AG04449 (cell line): ENCODE measurements around the gene SGCG.

Source experiments
- CTCF ChIA-PET: fragments of 350-600 bp; formaldehyde crosslinking; extraction: SDS; loops from one replicate; lab custom pipeline; 2021; ENCODE audit warnings: antibody characterized with exemption; lab: Yijun Ruan, JAX
- POLR2A ChIA-PET: fragments of 400-600, 350-600 bp; formaldehyde crosslinking; extraction: SDS; loops from one replicate; lab custom pipeline; 2020; ENCODE audit warnings: antibody characterized with exemption, inconsistent platforms; lab: Yijun Ruan, JAX
- DNase-seq: peaks from one replicate; pipeline ENCODE4 v3.0.0-alpha.2; 2010; ENCODE audit warnings: low read depth, low spot score
- H3K4me3 ChIP-seq: 2 replicates; pipeline ENCODE4 v1.5.1; 2011; ENCODE audit warnings: low read depth, mild to moderate bottlenecking, control low read depth, low read length
- TF ChIP-seq, protein P1 (sequence below): IDR thresholded peaks from one replicate; pipeline ENCODE4 v1.5.1; 2011; ENCODE audit warnings: mild to moderate bottlenecking, moderate library complexity, low read length, control low read depth, inconsistent platforms; ENCODE audit not compliant: insufficient read depth; ENCODE audit errors: missing control alignments

SGCG gene

GRCh38 chr13:23348262-23349127, 167.7 kb downstream of the SGCG start:
- DNase-seq: no peak
- H3K4me3 ChIP-seq: no peak overlapping the region
- ChIA-PET POLR2A (interaction anchor here (0.5 kb wide), 1 partner anchor 1540 kb away, joined by 3 read pairs; no protein-coding TSS in a partner anchor), CTCF (interaction anchor here (0.7 to 2.0 kb wide), 3 partner anchors 13 to 20 kb away, joined by 3 to 5 read pairs (median 3); no protein-coding TSS in a partner anchor)
- TF ChIP-seq, protein P1, sequence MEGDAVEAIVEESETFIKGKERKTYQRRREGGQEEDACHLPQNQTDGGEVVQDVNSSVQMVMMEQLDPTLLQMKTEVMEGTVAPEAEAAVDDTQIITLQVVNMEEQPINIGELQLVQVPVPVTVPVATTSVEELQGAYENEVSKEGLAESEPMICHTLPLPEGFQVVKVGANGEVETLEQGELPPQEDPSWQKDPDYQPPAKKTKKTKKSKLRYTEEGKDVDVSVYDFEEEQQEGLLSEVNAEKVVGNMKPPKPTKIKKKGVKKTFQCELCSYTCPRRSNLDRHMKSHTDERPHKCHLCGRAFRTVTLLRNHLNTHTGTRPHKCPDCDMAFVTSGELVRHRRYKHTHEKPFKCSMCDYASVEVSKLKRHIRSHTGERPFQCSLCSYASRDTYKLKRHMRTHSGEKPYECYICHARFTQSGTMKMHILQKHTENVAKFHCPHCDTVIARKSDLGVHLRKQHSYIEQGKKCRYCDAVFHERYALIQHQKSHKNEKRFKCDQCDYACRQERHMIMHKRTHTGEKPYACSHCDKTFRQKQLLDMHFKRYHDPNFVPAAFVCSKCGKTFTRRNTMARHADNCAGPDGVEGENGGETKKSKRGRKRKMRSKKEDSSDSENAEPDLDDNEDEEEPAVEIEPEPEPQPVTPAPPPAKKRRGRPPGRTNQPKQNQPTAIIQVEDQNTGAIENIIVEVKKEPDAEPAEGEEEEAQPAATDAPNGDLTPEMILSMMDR: no peak

DNA sequence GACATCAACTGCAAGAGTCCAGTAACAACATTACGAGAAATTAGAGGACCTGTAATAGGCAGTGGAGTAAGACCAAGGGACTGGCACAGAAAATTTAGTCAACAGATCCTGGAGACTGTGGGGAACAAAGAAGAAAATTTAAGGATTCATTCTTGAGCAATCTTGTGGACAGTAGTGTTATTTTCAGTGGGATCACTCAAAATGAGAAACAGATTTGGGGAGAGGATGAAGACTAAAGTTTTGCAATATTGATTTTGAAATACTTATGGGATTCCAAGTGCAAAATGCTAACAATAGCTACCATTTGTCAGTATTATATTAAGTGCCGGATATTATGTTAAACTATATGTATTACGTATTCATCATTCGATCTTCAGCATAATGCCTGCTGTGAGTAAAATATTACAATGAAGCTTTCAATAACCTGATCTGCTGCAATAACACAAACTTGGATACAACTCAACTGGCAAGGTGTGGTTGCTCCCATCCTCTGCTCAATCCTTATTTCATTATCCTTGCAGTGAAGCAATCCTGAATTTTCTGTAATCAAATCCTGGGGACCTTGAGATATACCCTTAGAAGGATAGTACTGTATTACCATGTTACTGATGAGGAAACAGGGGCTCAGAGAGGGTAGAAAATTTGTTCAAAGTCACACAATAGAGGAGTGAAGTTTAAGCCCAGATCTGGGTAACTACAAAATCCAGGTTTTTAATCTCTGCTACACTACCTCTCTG, 168.6 kb downstream of the SGCG start:
- no peak for DNase-seq
- ChIA-PET POLR2A (no interaction called here), CTCF (interaction anchor here (0.9 to 1.6 kb wide), 3 partner anchors 11 to 15 kb away, joined by 3 to 7 read pairs (median 3); no protein-coding TSS in a partner anchor)
- no peak overlapping the region for H3K4me3 ChIP-seq
- TF ChIP-seq, protein P1: no peak

- TF ChIP-seq, protein P1: no peak
- DNase-seq: no peak
- no peak overlapping the region for H3K4me3 ChIP-seq
- POLR2A ChIA-PET: no interaction called here
- CTCF ChIA-PET: interaction anchor here (0.9 to 1.6 kb wide), 3 partner anchors 12 to 116 kb away, joined by 3 to 7 read pairs (median 3); no protein-coding TSS in a partner anchor
Measured at GRCh38 chr13:23350009-23350408, 169.2 kb downstream of the SGCG start.

DNA sequence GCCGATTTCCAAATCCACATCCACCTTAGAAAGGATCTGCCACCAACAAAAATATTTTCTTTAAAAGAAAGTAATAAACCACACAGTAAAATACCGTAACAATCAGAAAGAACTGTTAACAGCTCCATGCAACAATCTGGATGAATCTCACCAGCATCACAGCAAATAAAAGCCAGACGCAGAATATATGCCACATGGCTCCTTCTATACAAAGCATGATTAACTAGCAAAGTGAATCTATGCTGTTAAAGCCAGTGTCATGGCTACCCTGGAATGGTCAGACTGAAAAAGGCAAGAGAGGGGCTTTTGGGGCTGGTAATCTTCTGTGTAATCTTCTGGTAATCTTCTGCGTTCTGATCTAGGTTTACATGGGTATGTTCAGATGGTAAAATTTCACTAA, 171.4 kb downstream of the SGCG start:
- CTCF ChIA-PET: interaction anchor here (1.1 kb wide), 1 partner anchor 15 kb away, joined by 3 read pairs; no protein-coding TSS in a partner anchor
- TF ChIP-seq, protein P1: no peak
- no peak overlapping the region for H3K4me3 ChIP-seq
- no peak for DNase-seq
- POLR2A ChIA-PET: interaction anchor here (0.6 kb wide), 1 partner anchor 30 kb away, joined by 3 read pairs; no protein-coding TSS in a partner anchor

- TF ChIP-seq, protein P1: no peak
- no peak overlapping the region for H3K4me3 ChIP-seq
- no peak for DNase-seq
- CTCF ChIA-PET: interaction anchor here (0.7 to 2.2 kb wide), 3 partner anchors 11 to 699 kb away, joined by 3 to 5 read pairs (median 3); no protein-coding TSS in a partner anchor
- POLR2A ChIA-PET: interaction anchor here (0.9 to 1.0 kb wide), 2 partner anchors 11 to 33 kb away, joined by 3 read pairs; no protein-coding TSS in a partner anchor
Measured at GRCh38 chr13:23354520-23354919, 173.7 kb downstream of the SGCG start.

DNA sequence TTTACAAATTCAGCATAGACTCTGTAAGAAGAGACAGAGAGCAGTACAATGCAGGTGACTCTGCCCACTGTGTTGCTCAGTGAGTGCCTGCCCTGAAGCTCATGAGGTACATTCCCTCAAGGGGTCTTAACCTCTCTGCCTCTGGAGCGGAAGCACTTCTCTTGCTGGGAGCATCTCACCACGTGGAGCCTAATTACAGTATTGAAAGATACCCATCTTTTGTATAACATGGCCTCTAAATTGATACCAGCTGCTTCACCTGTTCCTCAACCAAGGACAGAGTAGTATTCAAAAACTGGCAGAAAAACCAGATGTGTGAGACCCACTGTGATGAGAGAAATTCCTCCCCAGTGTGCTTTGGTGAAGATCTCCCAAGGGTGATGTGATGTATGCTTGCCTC, 175.6 kb downstream of the SGCG start:
- ChIA-PET CTCF (interaction anchor here (1.3 kb wide), 1 partner anchor 533 kb away, joined by 3 read pairs; the partner anchor contains the start of gene MIPEP), POLR2A (no interaction called here)
- no peak overlapping the region for H3K4me3 ChIP-seq
- DNase-seq: no peak
- TF ChIP-seq, protein P1: no peak
